Naive thymus-derived CD4-positive, alpha-beta T cell (primary cell): Measurements from ENCODE around the gene ADCY7. TPM values are rescaled to one million over a fixed set of nuclear protein-coding genes. Genes with fewer than 3 reads are reported as not detected.
"Not testable (repeated sequence)": the region's sequence is repeated elsewhere in the genome, so short reads cannot be mapped to it uniquely, and the experiment has no call there.

ENCODE experiments used
- ATAC-seq: fragments of 150-1000 bp; cut with Tn5 transposase; 2 replicates; pipeline ENCODE4 v1.10.0; 2021; ENCODE audit warnings: mild to moderate bottlenecking, moderate library complexity
- CTCF ChIA-PET: fragments of 350-600 bp; sonication (Branson Sonifier 250); formaldehyde crosslinking; loops from one replicate; lab custom pipeline; 2021; ENCODE audit warnings: antibody characterized with exemption; lab: Charles Lee
- POLR2A ChIA-PET: fragments of 350-600 bp; sonication (Branson Sonifier 250); formaldehyde crosslinking; loops from one replicate; lab custom pipeline; 2021; ENCODE audit warnings: antibody characterized with exemption, inconsistent platforms; lab: Charles Lee
- DNase-seq, 9 donors: peaks; one replicate each; pipeline versions ENCODE4 v3.0.0 to v3.0.0-alpha.2; 2020 to 2022; ENCODE audit warnings: mixed read lengths in 1 of 9
- H3K27ac ChIP-seq: one replicate; pipeline ENCODE4 v1.7.0; 2013; ENCODE audit warnings: mild to moderate bottlenecking, low read depth, low read length, moderate library complexity
- H3K27me3 ChIP-seq, 2 donors: one replicate each; pipeline ENCODE4 v1.7.0; 2013; ENCODE audit warnings: low read length in 2 of 2, mild to moderate bottlenecking in 2 of 2, moderate library complexity in 2 of 2; ENCODE audit not compliant: control insufficient read depth in 2 of 2, insufficient read depth in 2 of 2
- H3K36me3 ChIP-seq, 3 experiments: 1 replicate in 2 of 3; 2 replicates in 1 of 3; pipeline ENCODE4 v1.7.0; 2013; ENCODE audit warnings: low read length in 3 of 3, mild to moderate bottlenecking in 3 of 3, moderate library complexity in 1 of 3; ENCODE audit not compliant: insufficient read depth in 3 of 3, control insufficient read depth in 2 of 3
- H3K4me1 ChIP-seq, 2 donors: one replicate each; pipeline ENCODE4 v1.7.0; 2013; ENCODE audit warnings: low read length in 2 of 2, mild to moderate bottlenecking in 2 of 2, moderate library complexity in 1 of 2; ENCODE audit not compliant: control insufficient read depth in 2 of 2, insufficient read depth in 2 of 2
- H3K4me3 ChIP-seq: 2 replicates; pipeline ENCODE4 v1.7.0; 2013; ENCODE audit warnings: mild to moderate bottlenecking, low read length
- H3K9me3 ChIP-seq, 3 experiments: 1 replicate in 2 of 3; 2 replicates in 1 of 3; pipeline ENCODE4 v1.7.0; 2013; ENCODE audit warnings: low read length in 3 of 3; ENCODE audit not compliant: control insufficient read depth in 2 of 3
- H3K27ac Mint-ChIP-seq, 9 donors: one replicate each; pipeline ENCODE4 v1.8.0; 2020 to 2022; ENCODE audit warnings: mixed read lengths in 9 of 9, mild to moderate bottlenecking in 8 of 9, moderate library complexity in 5 of 9, inconsistent platforms in 2 of 9
- H3K27me3 Mint-ChIP-seq, 5 donors: one replicate each; pipeline ENCODE4 v1.8.0; 2021 to 2022; ENCODE audit warnings: mixed read lengths in 5 of 5, mild to moderate bottlenecking in 1 of 5
- H3K36me3 Mint-ChIP-seq, 5 donors: one replicate each; pipeline ENCODE4 v1.8.0; 2020 to 2022; ENCODE audit warnings: mixed read lengths in 5 of 5, mild to moderate bottlenecking in 3 of 5, inconsistent platforms in 1 of 5
- H3K4me1 Mint-ChIP-seq, 7 donors: one replicate each; pipeline ENCODE4 v1.8.0; 2020 to 2022; ENCODE audit warnings: mixed read lengths in 7 of 7, mild to moderate bottlenecking in 3 of 7, inconsistent platforms in 1 of 7
- H3K4me3 Mint-ChIP-seq, 10 donors: one replicate each; pipeline ENCODE4 v1.8.0; 2020 to 2022; ENCODE audit warnings: mild to moderate bottlenecking in 10 of 10, mixed read lengths in 10 of 10, moderate library complexity in 6 of 10, inconsistent platforms in 2 of 10
- H3K9me3 Mint-ChIP-seq, 11 donors: one replicate each; pipeline ENCODE4 v1.8.0; 2020 to 2022; ENCODE audit warnings: mixed read lengths in 11 of 11, mild to moderate bottlenecking in 4 of 11, inconsistent platforms in 1 of 11, moderate library complexity in 1 of 11
- intact Hi-C, 2 donors: fragments of 100-400 bp; cut with micrococcal nuclease; formaldehyde crosslinking; loops; one replicate each; pipeline ENCODE4 v1.15.1; 2023
- polyA plus RNA-seq, 2 donors: library from polyadenylated mRNA; unstranded; fragments of 300-500 nt; fragmentation: Illumina TruSeq; gene quantifications; one replicate each; pipeline ENCODE4 v1.2.3, GENCODE V29; 2021
- total RNA-seq, 6 experiments: library from RNA in 5 of 6; stranded (reverse) in 5 of 6; gene quantifications; 1 replicate in 5 of 6; 2 replicates in 1 of 6; pipeline ENCODE4 v1.2.3 and lab custom pipeline; 2021 to 2026

ADCY7 gene
- total and polyA plus RNA-seq, 7 experiments from 2014 or later = 62.6 to 326 (median 207) TPM

GRCh38 chr16:50229149-50229726 is 37.1 kb upstream of the ADCY7 start:
- Histone ChIP-seq H3K4me1 (no peaks in the 10 kb centered on the region), H3K36me3 (peaks cover 10 to 43% (median 22%) of the 10 kb centered on the region in 3 experiments), H3K27me3 (no peaks in the 10 kb centered on the region), H3K27ac (no peak overlapping the region), H3K4me3 (no peak overlapping the region), H3K9me3 (no peaks in the 10 kb centered on the region)
- peaks cover 3 to 41% (median 25%) of the 10 kb centered on the region in 5 donors for H3K36me3 Mint-ChIP-seq
- H3K4me1 Mint-ChIP-seq = peaks cover 0 to 10% (median 0%) of the 10 kb centered on the region in 7 donors
- H3K9me3 Mint-ChIP-seq = no peaks in the 10 kb centered on the region
- CTCF ChIA-PET = interaction anchor here (1.4 kb wide), 1 partner anchor 577 kb away, joined by 3 read pairs; no protein-coding TSS in a partner anchor
- no peaks in the 10 kb centered on the region for H3K27me3 Mint-ChIP-seq
- no peak for ATAC-seq
- no peak overlapping the region for H3K4me3 Mint-ChIP-seq
- DNase-seq = no peak
- intact Hi-C loops = no loop called here
- peak overlapping the region in 2 of 9 donors; percentile 34 to 43 for H3K27ac Mint-ChIP-seq
- POLR2A ChIA-PET = no interaction called here

GRCh38 chr16:50234771-50235556 is 31.4 kb upstream of the ADCY7 start:
- Mint-ChIP-seq H3K4me1 (peaks cover 0 to 2% (median 0%) of the 10 kb centered on the region in 7 donors), H3K4me3 (no peak overlapping the region), H3K9me3 (no peaks in the 10 kb centered on the region), H3K27ac (peak overlapping the region in 5 of 9 donors; percentile 13 to 35 (median 32)), H3K36me3 (peaks cover 0 to 6% (median 0%) of the 10 kb centered on the region in 5 donors), H3K27me3 (peaks cover 0 to 9% (median 0%) of the 10 kb centered on the region in 5 donors)
- H3K36me3 ChIP-seq = no peaks in the 10 kb centered on the region
- H3K4me1 ChIP-seq = no peaks in the 10 kb centered on the region
- no peaks in the 10 kb centered on the region for H3K9me3 ChIP-seq
- H3K4me3 ChIP-seq = no peak overlapping the region
- POLR2A ChIA-PET = interaction anchor here (0.6 kb wide), 1 partner anchor 510 kb away, joined by 3 read pairs; no protein-coding TSS in a partner anchor
- DNase-seq = no peak
- CTCF ChIA-PET = no interaction called here
- H3K27me3 ChIP-seq = no peaks in the 10 kb centered on the region
- intact Hi-C loops = no loop called here
- no peak for ATAC-seq
- no peak overlapping the region for H3K27ac ChIP-seq

GRCh38 chr16:50235581-50235980 is 30.8 kb upstream of the ADCY7 start:
- H3K9me3 ChIP-seq = no peaks in the 10 kb centered on the region
- H3K4me3 ChIP-seq = no peak overlapping the region
- Mint-ChIP-seq H3K4me3 (no peak overlapping the region), H3K9me3 (no peaks in the 10 kb centered on the region), H3K27me3 (peaks cover 0 to 13% (median 0%) of the 10 kb centered on the region in 5 donors), H3K36me3 (peaks cover 0 to 3% (median 0%) of the 10 kb centered on the region in 5 donors), H3K4me1 (no peaks in the 10 kb centered on the region), H3K27ac (peak overlapping the region in 4 of 9 donors; percentile 3 to 50 (median 20))
- no peak for DNase-seq
- ChIA-PET POLR2A (interaction anchor here (0.5 kb wide), 1 partner anchor 50 kb away, joined by 3 read pairs; no protein-coding TSS in a partner anchor), CTCF (interaction anchor here (0.9 kb wide), 1 partner anchor 27 kb away, joined by 3 read pairs; no protein-coding TSS in a partner anchor)
- no peaks in the 10 kb centered on the region for H3K4me1 ChIP-seq
- ATAC-seq = no peak
- no peak overlapping the region for H3K27ac ChIP-seq
- intact Hi-C loops = no loop called here
- no peaks in the 10 kb centered on the region for H3K36me3 ChIP-seq
- no peaks in the 10 kb centered on the region for H3K27me3 ChIP-seq

GRCh38 chr16:50238314-50238713 is 28.0 kb upstream of the ADCY7 start:
- no peak for DNase-seq
- CTCF ChIA-PET = interaction anchor here (0.6 kb wide), 1 partner anchor 102 kb away, joined by 4 read pairs; no protein-coding TSS in a partner anchor

GRCh38 chr16:50238868-50239301 is 27.5 kb upstream of the ADCY7 start:
- ChIA-PET POLR2A (interaction anchor here (0.6 kb wide), 1 partner anchor 56 kb away, joined by 4 read pairs; no protein-coding TSS in a partner anchor), CTCF (interaction anchor here (0.6 kb wide), 1 partner anchor 101 kb away, joined by 4 read pairs; no protein-coding TSS in a partner anchor)
- Mint-ChIP-seq H3K9me3 (no peaks in the 10 kb centered on the region), H3K27ac (peak overlapping the region in 1 of 9 donors; percentile 36), H3K4me3 (no peak overlapping the region), H3K27me3 (peaks cover 0 to 26% (median 0%) of the 10 kb centered on the region in 5 donors), H3K36me3 (no peaks in the 10 kb centered on the region), H3K4me1 (no peaks in the 10 kb centered on the region)
- no peaks in the 10 kb centered on the region for H3K36me3 ChIP-seq
- DNase-seq (no peak), ATAC-seq (no peak)
- no peak overlapping the region for H3K4me3 ChIP-seq
- intact Hi-C loops = no loop called here
- no peak overlapping the region for H3K27ac ChIP-seq
- H3K4me1 ChIP-seq = no peaks in the 10 kb centered on the region
- no peaks in the 10 kb centered on the region for H3K9me3 ChIP-seq
- no peaks in the 10 kb centered on the region for H3K27me3 ChIP-seq

More at GRCh38 chr16:50238314-50238713, 28.0 kb upstream of the ADCY7 start:
- H3K36me3 ChIP-seq = no peaks in the 10 kb centered on the region
- POLR2A ChIA-PET = interaction anchor here (0.6 kb wide), 1 partner anchor 56 kb away, joined by 4 read pairs; no protein-coding TSS in a partner anchor
- no peaks in the 10 kb centered on the region for H3K27me3 ChIP-seq
- no peak overlapping the region for H3K27ac Mint-ChIP-seq
- H3K27me3 Mint-ChIP-seq = peaks cover 0 to 26% (median 0%) of the 10 kb centered on the region in 5 donors
- intact Hi-C loops = no loop called here
- H3K4me1 ChIP-seq = no peaks in the 10 kb centered on the region
- no peaks in the 10 kb centered on the region for H3K9me3 ChIP-seq
- no peaks in the 10 kb centered on the region for H3K36me3 Mint-ChIP-seq
- no peaks in the 10 kb centered on the region for H3K4me1 Mint-ChIP-seq
- no peaks in the 10 kb centered on the region for H3K9me3 Mint-ChIP-seq
- H3K4me3 Mint-ChIP-seq = no peak overlapping the region
- no peak for ATAC-seq
- no peak overlapping the region for H3K27ac ChIP-seq
- H3K4me3 ChIP-seq = no peak overlapping the region

GRCh38 chr16:50243024-50243423 is 23.3 kb upstream of the ADCY7 start:
- DNase-seq, intact Hi-C loops, H3K27me3 ChIP-seq, H3K4me3 Mint-ChIP-seq, H3K4me3 ChIP-seq, H3K27ac ChIP-seq, H3K4me1 ChIP-seq, H3K36me3 Mint-ChIP-seq, H3K36me3 ChIP-seq, H3K9me3 Mint-ChIP-seq, H3K9me3 ChIP-seq, CTCF ChIA-PET, ATAC-seq, H3K27ac Mint-ChIP-seq: not testable (repeated sequence)
- peaks cover 0 to 17% (median 0%) of the 10 kb centered on the region in 5 donors for H3K27me3 Mint-ChIP-seq
- POLR2A ChIA-PET = interaction anchor here (1.1 kb wide), 1 partner anchor 29 kb away, joined by 4 read pairs; no protein-coding TSS in a partner anchor
- peaks cover 0 to 16% (median 6%) of the 10 kb centered on the region in 7 donors for H3K4me1 Mint-ChIP-seq
